HG03460 (cell line): ENCODE results near the gene C11orf65.

Experiments
- ATAC-seq: cut with Tn5 transposase; IDR thresholded peaks from one replicate; pipeline ENCODE4 v1.9.1; 2021; ENCODE audit not compliant: unreplicated experiment

C11orf65 gene

GRCh38 chr11:108467091-108467823 is at the start of gene C11orf65:
Gene C11orf65 (minus strand): TSS chr11:108467529. CDS start chr11:108461559, 5,970 bp downstream.
- peak; percentile 99 for ATAC-seq

- no peak for ATAC-seq
Observed at GRCh38 chr11:108516125-108516524, 48.8 kb upstream of the C11orf65 start.

GRCh38 chr11:108512708-108513107 is 45.4 kb upstream of the C11orf65 start:
- no peak for ATAC-seq

GRCh38 chr11:108511851-108512474 is 44.6 kb upstream of the C11orf65 start:
- no peak for ATAC-seq

- no peak for ATAC-seq
Observed at GRCh38 chr11:108508653-108509593, 41.6 kb upstream of the C11orf65 start.

GRCh38 chr11:108501396-108501795 is 34.1 kb upstream of the C11orf65 start:
- no peak for ATAC-seq

- ATAC-seq = no peak
Observed at GRCh38 chr11:108500721-108501120, 33.4 kb upstream of the C11orf65 start.

- no peak for ATAC-seq
Observed at GRCh38 chr11:108500169-108500568, 32.8 kb upstream of the C11orf65 start.

GRCh38 chr11:108498816-108499408 is 31.6 kb upstream of the C11orf65 start:
- ATAC-seq = no peak

- peak; percentile 46 for ATAC-seq
Observed at GRCh38 chr11:108498046-108498815, 30.9 kb upstream of the C11orf65 start, which contains the start of gene POGLUT3. Gene POGLUT3 (minus strand): TSS chr11:108498384. CDS start chr11:108498366, 18 bp downstream.

GRCh38 chr11:108497317-108498045 is 30.2 kb upstream of the C11orf65 start:
- ATAC-seq = peak; percentile 55

GRCh38 chr11:108496643-108497256 is 29.4 kb upstream of the C11orf65 start:
- no peak for ATAC-seq

- ATAC-seq = no peak
Observed at GRCh38 chr11:108495326-108495725, 28.0 kb upstream of the C11orf65 start.

- ATAC-seq = no peak
Observed at GRCh38 chr11:108494182-108494581, 26.9 kb upstream of the C11orf65 start.

- ATAC-seq = no peak
Observed at GRCh38 chr11:108491936-108492335, 24.6 kb upstream of the C11orf65 start.

- ATAC-seq = no peak
Observed at GRCh38 chr11:108486828-108487227, 19.5 kb upstream of the C11orf65 start.

- no peak for ATAC-seq
Observed at GRCh38 chr11:108486331-108486730, 19.0 kb upstream of the C11orf65 start.

GRCh38 chr11:108483163-108483562 is 15.8 kb upstream of the C11orf65 start:
- no peak for ATAC-seq
